HepG2 (cell line): ENCODE data around the gene GNG3. TPM values are rescaled to one million over a fixed set of nuclear protein-coding genes. Genes with fewer than 3 reads are reported as not detected.

ENCODE experiments used
- ATAC-seq: fragments of 200-7000 bp; cut with Tn5 transposase; 3 replicates; pipeline ENCODE4 v1.9.1; 2020; ENCODE audit warnings: mild to moderate bottlenecking, moderate library complexity
- BruUV-seq: library from RNA; stranded (reverse); fragments of 400-500 nt; replicated peaks from 2 replicates; lab custom pipeline; 2021; lab: Mats Ljungman, UMichigan
- CTCF ChIA-PET: fragments of 300-600 bp; formaldehyde crosslinking; extraction: SDS; loops from one replicate; lab custom pipeline; 2021; ENCODE audit warnings: low total read pairs, inconsistent platforms, low intra/inter-chr PET ratio; lab: Yijun Ruan, JAX
- POLR2A ChIA-PET: fragments of 350-600 bp; sonication (Branson Sonifier 250); formaldehyde crosslinking; loops from one replicate; lab custom pipeline; 2020; ENCODE audit warnings: antibody characterized with exemption, inconsistent platforms; lab: Yijun Ruan, JAX
- DNase-seq: peaks from one replicate; pipeline ENCODE4 v3.0.0-alpha.2; 2015; ENCODE audit warnings: low spot score
- FAIRE-seq: peaks from 3 replicates; lab custom pipeline; 2011; peaks lifted over from hg19 to GRCh38; lab: Jason Lieb, UNC
- H2AFZ ChIP-seq: one replicate; pipeline ENCODE4 v1.6.1; 2011; ENCODE audit warnings: low read length, inconsistent platforms
- H3K27ac ChIP-seq: fragments of 300-600 bp; 3 replicates; pipeline ENCODE4 v1.8.0; 2011; ENCODE audit warnings: mixed run types, mild to moderate bottlenecking, mixed read lengths, low read length, inconsistent platforms; ENCODE audit not compliant: insufficient read depth; ENCODE audit errors: extremely low read length
- H3K27me3 ChIP-seq, 2 experiments: fragments of 200-600 bp in 1 of 2; 2 replicates in 1 of 2; 3 replicates in 1 of 2; pipeline versions ENCODE4 v1.6.0 to v1.8.0; 2011; ENCODE audit warnings: low read length in 2 of 2, mild to moderate bottlenecking in 2 of 2, moderate library complexity in 2 of 2, inconsistent platforms in 1 of 2; ENCODE audit not compliant: insufficient read depth in 2 of 2, control insufficient read depth in 1 of 2
- H3K36me3 ChIP-seq, 2 experiments: fragments of 200-600 bp in 1 of 2; replicated peaks in 1 of 2; 2 replicates in 1 of 2; 3 replicates in 1 of 2; pipeline versions ENCODE4 v1.5.1 to v1.8.0; 2011; ENCODE audit warnings: low read length in 2 of 2, inconsistent platforms in 1 of 2; ENCODE audit not compliant: insufficient read depth in 2 of 2, control insufficient read depth in 1 of 2
- H3K4me1 ChIP-seq: 2 replicates; pipeline ENCODE4 v1.5.1; 2012; ENCODE audit warnings: low read length, inconsistent platforms; ENCODE audit not compliant: insufficient read depth
- H3K4me2 ChIP-seq: 2 replicates; pipeline ENCODE4 v1.6.0; 2011; ENCODE audit warnings: low read depth, low read length, inconsistent platforms
- H3K4me3 ChIP-seq, 3 experiments: fragments of 200-600 bp in 1 of 3; sonication (generic), shearing (Covaris generic) in 1 of 3; replicated peaks in 1 of 3; 2 replicates each; pipeline ENCODE4 v1.5.1; 2011 to 2016; ENCODE audit warnings: low read length in 3 of 3, inconsistent platforms in 2 of 3, low read depth in 2 of 3, mild to moderate bottlenecking in 2 of 3, control low read depth in 1 of 3, mixed read lengths in 1 of 3; ENCODE audit not compliant: insufficient read depth in 1 of 3
- H3K79me2 ChIP-seq: one replicate; pipeline ENCODE4 v1.6.1; 2011; ENCODE audit warnings: low read length, inconsistent platforms; ENCODE audit not compliant: insufficient read depth
- H3K9ac ChIP-seq: 2 replicates; pipeline ENCODE4 v1.6.0; 2011; ENCODE audit warnings: mild to moderate bottlenecking, low read depth, low read length, inconsistent platforms; ENCODE audit not compliant: insufficient read depth
- H3K9me3 ChIP-seq: 2 replicates; pipeline ENCODE4 v1.5.1; 2012; ENCODE audit warnings: mild to moderate bottlenecking, low read length
- H4K20me1 ChIP-seq: 2 replicates; pipeline ENCODE4 v1.6.0; 2011; ENCODE audit warnings: inconsistent platforms, mild to moderate bottlenecking, low read length, moderate library complexity; ENCODE audit not compliant: insufficient read depth
- AGO2 ChIP-seq: fragments of 200-400 bp; formaldehyde crosslinking; optimal IDR thresholded peaks from 2 replicates; pipeline ENCODE3; 2017; ENCODE audit warnings: mild to moderate bottlenecking, low read depth, low read length, moderate library complexity
- ASH2L ChIP-seq: fragments of 300-600, 200-600 bp; sonication (generic); IDR thresholded peaks from 2 replicates; pipeline ENCODE4 v1.7.0; 2017; ENCODE audit warnings: low read depth, mild to moderate bottlenecking, moderate library complexity, mixed read lengths, low read length; ENCODE audit not compliant: insufficient read length
- CC2D1A ChIP-seq: sonication (generic); formaldehyde crosslinking; IDR thresholded peaks from 2 replicates; pipeline ENCODE4 v1.8.1; 2023; ENCODE audit warnings: mild to moderate bottlenecking, missing genetic modification reagents
- CENPX ChIP-seq: sonication (generic); formaldehyde crosslinking; IDR thresholded peaks from 2 replicates; pipeline ENCODE4 v1.9.0; 2021; ENCODE audit warnings: mild to moderate bottlenecking, missing genetic modification reagents, moderate library complexity
- GATA4 ChIP-seq: sonication (generic); IDR thresholded peaks from 2 replicates; pipeline ENCODE4 v1.6.1; 2016; ENCODE audit warnings: antibody characterized with exemption, low read depth, borderline replicate concordance
- HMGA1 ChIP-seq: sonication (generic); formaldehyde crosslinking; conservative IDR thresholded peaks from 2 replicates; pipeline ENCODE4 v1.4.0; 2020; ENCODE audit warnings: missing genetic modification reagents
- HNRNPK ChIP-seq: fragments of 200-400 bp; formaldehyde crosslinking; IDR thresholded peaks from 2 replicates; pipeline ENCODE4 v1.6.1; 2018; ENCODE audit warnings: low read length, low read depth, moderate library complexity, mild to moderate bottlenecking; ENCODE audit not compliant: poor library complexity, severe bottlenecking
- HNRNPUL1 ChIP-seq: fragments of 200-400 bp; formaldehyde crosslinking; IDR thresholded peaks from 2 replicates; pipeline ENCODE4 v1.6.1; 2017; ENCODE audit warnings: low read depth, mild to moderate bottlenecking, low read length, moderate library complexity
- LCORL ChIP-seq, 2 experiments: fragments of 450-650 bp in 1 of 2; sonication (generic) in 1 of 2; formaldehyde crosslinking in 1 of 2; IDR thresholded peaks; 2 replicates each; pipeline versions ENCODE4 v1.5.0 to v1.6.1; 2017 to 2020; ENCODE audit warnings: antibody characterized with exemption in 1 of 2, missing genetic modification reagents in 1 of 2
- MBNL3 ChIP-seq: fragments of 250-450 bp; sonication (Bioruptor Pico); conservative IDR thresholded peaks from 2 replicates; pipeline ENCODE4 v1.8.0; 2022; ENCODE audit warnings: mild to moderate bottlenecking, inconsistent platforms
- MEF2D ChIP-seq: sonication (generic); formaldehyde crosslinking; IDR thresholded peaks from 2 replicates; pipeline ENCODE4 v1.5.1; 2020; ENCODE audit warnings: mild to moderate bottlenecking, missing genetic modification reagents
- NCOA5 ChIP-seq: sonication (generic); formaldehyde crosslinking; IDR thresholded peaks from 2 replicates; pipeline ENCODE4 v1.4.0; 2020; ENCODE audit warnings: missing genetic modification reagents
- NFE2L1 ChIP-seq: sonication (generic); formaldehyde crosslinking; IDR thresholded peaks from 2 replicates; pipeline ENCODE4 v1.4.0; 2020; ENCODE audit warnings: missing genetic modification reagents, mild to moderate bottlenecking, borderline replicate concordance
- NR3C1 ChIP-seq: sonication (generic); formaldehyde crosslinking; IDR thresholded peaks from 2 replicates; pipeline ENCODE4 v1.4.0; 2020; ENCODE audit warnings: missing genetic modification reagents
- PCBP1 ChIP-seq: fragments of 200-400 bp; formaldehyde crosslinking; IDR thresholded peaks from 2 replicates; pipeline ENCODE4 v1.6.1; 2017; ENCODE audit warnings: mild to moderate bottlenecking, low read depth, low read length, borderline replicate concordance
- POLR2A ChIP-seq, 2 experiments: IDR thresholded peaks; 2 replicates each; pipeline ENCODE4 v1.6.1; 2011; ENCODE audit warnings: low read depth in 2 of 2, low read length in 2 of 2, mild to moderate bottlenecking in 1 of 2, moderate library complexity in 1 of 2; ENCODE audit not compliant: insufficient read depth in 1 of 2
- RAD21 ChIP-seq: fragments of 450-650 bp; formaldehyde crosslinking; IDR thresholded peaks from 2 replicates; pipeline ENCODE4 v1.5.0; 2020; ENCODE audit warnings: mild to moderate bottlenecking
- RNF2 ChIP-seq: fragments of 450-650 bp; conservative IDR thresholded peaks from 2 replicates; pipeline ENCODE4 v1.6.1; 2016; ENCODE audit warnings: low read depth
- RORA ChIP-seq: sonication (generic); formaldehyde crosslinking; IDR thresholded peaks from 2 replicates; pipeline ENCODE4 v1.5.0; 2020; ENCODE audit warnings: mild to moderate bottlenecking, missing genetic modification reagents, moderate library complexity
- RXRB ChIP-seq: IDR thresholded peaks from 2 replicates; pipeline ENCODE4 v1.6.1; 2016; ENCODE audit warnings: borderline replicate concordance, missing genetic modification reagents, missing compliant biosample characterization
- SAFB2 ChIP-seq: sonication (generic); formaldehyde crosslinking; IDR thresholded peaks from 2 replicates; pipeline ENCODE4 v1.5.1; 2020; ENCODE audit warnings: missing genetic modification reagents, low read depth, mild to moderate bottlenecking, borderline replicate concordance
- TOE1 ChIP-seq: sonication (generic); formaldehyde crosslinking; IDR thresholded peaks from 2 replicates; pipeline ENCODE4 v1.4.0; 2020; ENCODE audit warnings: mild to moderate bottlenecking, missing genetic modification reagents
- ZBTB42 ChIP-seq: sonication (generic); formaldehyde crosslinking; IDR thresholded peaks from 2 replicates; pipeline ENCODE4 v1.5.0; 2020; ENCODE audit warnings: mild to moderate bottlenecking, missing genetic modification reagents
- ZNF547 ChIP-seq: sonication (generic); formaldehyde crosslinking; IDR thresholded peaks from 2 replicates; pipeline ENCODE4 v1.5.1; 2020; ENCODE audit warnings: mild to moderate bottlenecking, missing genetic modification reagents
- ZNF577 ChIP-seq: sonication (generic); formaldehyde crosslinking; IDR thresholded peaks from 2 replicates; pipeline ENCODE4 v1.4.0; 2020; ENCODE audit warnings: mild to moderate bottlenecking, low read depth, missing genetic modification reagents, borderline replicate concordance
- WGBS: methylation state at CpG from one replicate; pipeline ENCODE4 v1.1.6; 2017; ENCODE audit warnings: low lambda C conversion rate; 5-methylcytosine and 5-hydroxymethylcytosine counted together
- in situ Hi-C: cut with HindIII; loops from 2 replicates; pipeline ENCODE4 v1.10.0; 2017; ENCODE audit warnings: low pct_unique_long_range_greater_than_20kb; ENCODE audit not compliant: extremely low pct_ligation_motif_present
- intact Hi-C: fragments of 100-400 bp; cut with micrococcal nuclease; formaldehyde crosslinking; loops from one replicate; pipeline ENCODE4 v1.10.0; 2022; ENCODE audit not compliant: unreplicated experiment
- polyA plus RNA-seq, 8 experiments: library from polyadenylated mRNA; depleted of rRNA in 3 of 8; stranded (reverse) in 7 of 8; unstranded in 1 of 8; fragments of >200 nt; fragmentation: Illumina TruSeq in 4 of 8; extraction: Trizol in 4 of 8; gene quantifications; 2 replicates each; pipeline versions ENCODE4 v1.2.1 to v1.2.3, GENCODE V29; 2011 to 2016; ENCODE audit warnings: low read depth in 4 of 8, missing spikeins in 1 of 8, mixed read lengths in 1 of 8; ENCODE audit not compliant: insufficient read depth in 1 of 8
- total RNA-seq, 5 experiments: library from RNA; depleted of rRNA; stranded (reverse); fragments of >200 nt; fragmentation: Illumina TruSeq; extraction: Trizol; gene quantifications; 2 replicates each; pipeline ENCODE4 v1.2.3, GENCODE V29; 2016; ENCODE audit warnings: low read depth in 1 of 5
- TF ChIP-seq, protein P1 (sequence below): sonication (generic); formaldehyde crosslinking; IDR thresholded peaks from 2 replicates; pipeline ENCODE4 v1.4.0; 2020; ENCODE audit warnings: mild to moderate bottlenecking, missing genetic modification reagents
- TF ChIP-seq, protein P2 (sequence below): sonication (generic); formaldehyde crosslinking; IDR thresholded peaks from 2 replicates; pipeline ENCODE4 v1.4.0; 2020; ENCODE audit warnings: missing genetic modification reagents, mild to moderate bottlenecking, borderline replicate concordance

GNG3 gene
- total and polyA plus RNA-seq, 2 of the 13 experiments (the other 11 are each of a cell fraction or from before 2014, with no cell fraction given) = not detected

DNA sequence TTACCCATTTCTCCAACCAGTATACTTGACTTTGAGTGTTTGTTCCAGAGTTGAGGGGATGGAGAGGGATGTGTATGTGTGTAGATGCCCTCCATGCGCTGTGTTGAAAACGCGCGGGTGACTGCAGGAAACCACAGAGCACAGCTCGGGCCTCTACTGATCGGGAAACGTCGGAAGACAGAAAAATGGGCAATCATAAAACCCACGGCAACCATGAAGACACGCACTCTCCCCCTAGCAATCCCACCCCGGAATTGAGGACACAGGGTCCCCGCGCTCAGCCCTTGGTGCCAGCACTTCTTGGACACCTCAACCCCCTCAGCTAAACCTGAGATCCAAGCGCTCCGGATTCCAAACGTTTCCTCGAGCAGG lies 36.3 kb upstream of the GNG3 start:
- peak overlapping the region; percentile 76 to 98 (median 91) for H3K4me3 ChIP-seq
- H3K79me2 ChIP-seq = peaks cover 37% of the 10 kb centered on the region
- in situ Hi-C loops (no loop called here), intact Hi-C loops (no loop called here)
- WGBS = 4% methylated on average over 15 of the region's 17 CpGs
- peaks cover 0 to 15% of the 10 kb centered on the region in 2 experiments; a peak in 2 of 5 replicates for H3K36me3 ChIP-seq
- peak overlapping the region; percentile 80 for H2AFZ ChIP-seq
- DNase-seq (no peak), FAIRE-seq (peak; percentile 62), ATAC-seq (peak; percentile 22)
- peak overlapping the region; percentile 90 for H3K27ac ChIP-seq
- H4K20me1 ChIP-seq = no peaks in the 10 kb centered on the region; the same call in none of the 2 replicates
- TSS peak; percentile 61 for BruUV-seq
- H3K4me2 ChIP-seq = peak overlapping the region; percentile 76
- H3K4me1 ChIP-seq = peaks cover 65% of the 10 kb centered on the region
- H3K9me3 ChIP-seq = no peaks in the 10 kb centered on the region
- H3K9ac ChIP-seq = peak overlapping the region; percentile 96
- H3K27me3 ChIP-seq = no peaks in the 10 kb centered on the region; a peak in 1 of 5 replicates
- POLR2A ChIA-PET = interaction anchor here (0.9 to 6.6 kb wide), 30 partner anchors 8 to 247 kb away, joined by 3 to 53 read pairs (median 6); partner anchors contain the start of genes AHNAK, B3GAT3, EEF1G and GANAB
- CTCF ChIA-PET = no interaction called here
- TF ChIP-seq, protein P1, sequence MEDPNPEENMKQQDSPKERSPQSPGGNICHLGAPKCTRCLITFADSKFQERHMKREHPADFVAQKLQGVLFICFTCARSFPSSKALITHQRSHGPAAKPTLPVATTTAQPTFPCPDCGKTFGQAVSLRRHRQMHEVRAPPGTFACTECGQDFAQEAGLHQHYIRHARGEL (CRISPR knock-in tag) = no peak
- TF ChIP-seq HNRNPK (no peak), NFE2L1 (CRISPR knock-in tag) (no peak), ZBTB42 (CRISPR knock-in tag) (peak; percentile 24; the same call in 1 of the 2 replicates), POLR2A (IDR thresholded peaks at IDR 0.05; ENCODE audit: insufficient read depth in 1 of 2, low read depth in 2 of 2, low read length in 2 of 2) (no peak), MBNL3 (CRISPR knock-in tag) (no peak), AGO2 (no peak), MEF2D (CRISPR knock-in tag) (no peak), ZNF577 (CRISPR knock-in tag) (no peak), CENPX (no peak), ASH2L (no peak), PCBP1 (no peak), NR3C1 (CRISPR knock-in tag) (no peak), RORA (no peak), ZNF547 (CRISPR knock-in tag) (no peak; the same call in 1 of the 2 replicates), RAD21 (CRISPR knock-in tag) (no peak), GATA4 (no peak), LCORL (IDR thresholded peaks at IDR 0.05) (no peak), LCORL (CRISPR knock-in tag; IDR thresholded peaks at IDR 0.05) (peak; percentile 68; the same call in 1 of the 2 replicates), HNRNPUL1 (no peak), RXRB (CRISPR knock-in tag) (no peak), NCOA5 (no peak), TOE1 (CRISPR knock-in tag) (no peak), RNF2 (no peak), CC2D1A (CRISPR knock-in tag) (0 out of 2 replicates have a peak, but pooled peaks have one; percentile 68), HMGA1 (CRISPR knock-in tag) (no peak), SAFB2 (CRISPR knock-in tag) (no peak)
- TF ChIP-seq, protein P2, sequence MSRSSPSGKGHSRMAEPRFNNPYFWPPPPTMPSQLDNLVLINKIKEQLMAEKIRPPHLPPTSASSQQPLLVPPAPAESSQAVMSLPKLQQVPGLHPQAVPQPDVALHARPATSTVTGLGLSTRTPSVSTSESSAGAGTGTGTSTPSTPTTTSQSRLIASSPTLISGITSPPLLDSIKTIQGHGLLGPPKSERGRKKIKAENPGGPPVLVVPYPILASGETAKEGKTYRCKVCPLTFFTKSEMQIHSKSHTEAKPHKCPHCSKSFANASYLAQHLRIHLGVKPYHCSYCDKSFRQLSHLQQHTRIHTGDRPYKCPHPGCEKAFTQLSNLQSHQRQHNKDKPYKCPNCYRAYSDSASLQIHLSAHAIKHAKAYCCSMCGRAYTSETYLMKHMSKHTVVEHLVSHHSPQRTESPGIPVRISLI (CRISPR knock-in tag) = no peak
